Gastrocnemius medialis (tissue), 4 donors: ENCODE measurements around the gene ALDH2. TPM values are rescaled to one million over a fixed set of nuclear protein-coding genes. Genes with fewer than 3 reads are reported as not detected.
A peak's percentile ranks its signal among the peaks of the same experiment; 100 is the strongest.

Experiments used
- ATAC-seq, 2 donors: fragments of 150-250 bp; one replicate each; pipeline ENCODE4 v1.9.1; 2016
- DNase-seq, 2 donors: peaks; one replicate each; pipeline ENCODE4 v3.0.0-alpha.2; 2019
- H3K27ac ChIP-seq, 4 donors: fragments of 200-600 bp; sonication (generic); 1 replicate in 1 of 4; 2 replicates in 3 of 4; pipeline ENCODE4 v1.5.1; 2016 to 2018; ENCODE audit warnings: mild to moderate bottlenecking in 2 of 4, moderate library complexity in 1 of 4
- H3K27me3 ChIP-seq, 3 donors: fragments of 200-600 bp; sonication (generic) in 2 of 3; 1 replicate in 1 of 3; 2 replicates in 2 of 3; pipeline versions ENCODE4 v1.5.1 to v1.6.0; 2016 to 2019; ENCODE audit warnings: mild to moderate bottlenecking in 1 of 3, moderate library complexity in 1 of 3
- H3K36me3 ChIP-seq, 2 donors: fragments of 200-600 bp; sonication (generic) in 1 of 2; one replicate each; pipeline ENCODE4 v1.5.1; 2017 to 2018
- H3K4me1 ChIP-seq, 2 donors: fragments of 200-600 bp; sonication (generic) in 1 of 2; one replicate each; pipeline ENCODE4 v1.5.1; 2016 to 2017; ENCODE audit warnings: mild to moderate bottlenecking in 2 of 2
- H3K4me3 ChIP-seq, 4 donors: fragments of 200-600 bp; sonication (generic) in 3 of 4; 1 replicate in 1 of 4; 2 replicates in 3 of 4; pipeline ENCODE4 v1.5.1; 2016 to 2019; ENCODE audit warnings: mild to moderate bottlenecking in 2 of 4
- H3K9me3 ChIP-seq, 3 donors: fragments of 200-600 bp; sonication (generic) in 2 of 3; 1 replicate in 1 of 3; 2 replicates in 2 of 3; pipeline ENCODE4 v1.5.1; 2016 to 2019
- POLR2A ChIP-seq, 2 donors: fragments of 450-650 bp; IDR thresholded peaks; one replicate each; pipeline ENCODE4 v1.6.1; 2017; ENCODE audit warnings: antibody characterized with exemption in 2 of 2, mild to moderate bottlenecking in 2 of 2, moderate library complexity in 2 of 2
- in situ Hi-C, 4 donors: fragments of 200-750 bp; cut with MboI; loops; one replicate each; pipeline versions ENCODE4 v1.15.0 to v1.8.0; 2017; ENCODE audit warnings: low sequenced_read_pairs in 4 of 4
- intact Hi-C: fragments of 100-400 bp; cut with DNase I; formaldehyde crosslinking; loops from one replicate; pipeline ENCODE4 v1.15.1; 2023; ENCODE audit warnings: low total_unique reads
- total RNA-seq, 4 donors: library from RNA; depleted of rRNA; stranded (reverse); fragments of >200 nt; gene quantifications; one replicate each; pipeline versions ENCODE4 v1.1.0 to v1.2.3, GENCODE V29; 2016
- TF ChIP-seq, protein P1 (sequence below), 5 experiments: fragments of 450-650 bp in 3 of 5; fragments of 200-600 bp in 2 of 5; sonication (generic) in 2 of 5; IDR thresholded peaks in 4 of 5; conservative IDR thresholded peaks in 1 of 5; 1 replicate in 4 of 5; 2 replicates in 1 of 5; pipeline ENCODE4 v1.5.1; 2016 to 2019; ENCODE audit warnings: antibody characterized with exemption in 5 of 5, mild to moderate bottlenecking in 3 of 5, moderate library complexity in 3 of 5

ALDH2 gene
- total RNA-seq, 4 donors from 2014 or later = 70.9 to 156 (median 89.9) TPM

DNA sequence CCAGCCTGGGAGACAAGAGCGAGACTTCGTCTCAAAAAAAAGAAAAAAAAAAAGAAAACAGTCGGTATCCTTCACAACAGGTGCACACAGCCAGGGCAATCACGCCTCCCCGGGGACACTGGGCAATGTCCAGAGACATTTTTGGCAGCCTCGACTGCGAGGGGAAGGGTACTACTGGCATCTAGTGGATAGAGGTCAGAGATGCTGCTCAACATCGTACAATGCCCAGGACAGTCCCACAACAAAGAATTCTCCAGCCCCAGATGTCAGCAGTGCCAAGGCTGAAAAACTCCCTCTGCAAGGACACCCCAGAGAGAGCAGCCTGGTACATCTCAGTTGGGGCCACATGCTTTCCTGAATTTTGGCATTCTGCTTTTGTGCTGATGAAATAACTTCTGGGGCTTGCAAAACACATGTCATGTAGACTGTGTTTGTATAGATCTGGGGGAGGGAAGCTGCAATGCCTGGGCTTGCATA lies 21.5 kb downstream of the ALDH2 start:
- ATAC-seq (peak; percentile 77 to 85), DNase-seq (peak; percentile 47 to 71)
- intact Hi-C loops (loop anchor here (1.0 kb wide), 1 partner anchor 35 kb away; no protein-coding TSS in a partner anchor), in situ Hi-C loops (loop anchor here in 1 of 4 donors (5.0 kb wide), 1 partner anchor 36 kb away; no protein-coding TSS in a partner anchor)
- TF ChIP-seq, protein P1, sequence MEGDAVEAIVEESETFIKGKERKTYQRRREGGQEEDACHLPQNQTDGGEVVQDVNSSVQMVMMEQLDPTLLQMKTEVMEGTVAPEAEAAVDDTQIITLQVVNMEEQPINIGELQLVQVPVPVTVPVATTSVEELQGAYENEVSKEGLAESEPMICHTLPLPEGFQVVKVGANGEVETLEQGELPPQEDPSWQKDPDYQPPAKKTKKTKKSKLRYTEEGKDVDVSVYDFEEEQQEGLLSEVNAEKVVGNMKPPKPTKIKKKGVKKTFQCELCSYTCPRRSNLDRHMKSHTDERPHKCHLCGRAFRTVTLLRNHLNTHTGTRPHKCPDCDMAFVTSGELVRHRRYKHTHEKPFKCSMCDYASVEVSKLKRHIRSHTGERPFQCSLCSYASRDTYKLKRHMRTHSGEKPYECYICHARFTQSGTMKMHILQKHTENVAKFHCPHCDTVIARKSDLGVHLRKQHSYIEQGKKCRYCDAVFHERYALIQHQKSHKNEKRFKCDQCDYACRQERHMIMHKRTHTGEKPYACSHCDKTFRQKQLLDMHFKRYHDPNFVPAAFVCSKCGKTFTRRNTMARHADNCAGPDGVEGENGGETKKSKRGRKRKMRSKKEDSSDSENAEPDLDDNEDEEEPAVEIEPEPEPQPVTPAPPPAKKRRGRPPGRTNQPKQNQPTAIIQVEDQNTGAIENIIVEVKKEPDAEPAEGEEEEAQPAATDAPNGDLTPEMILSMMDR (IDR thresholded peaks at IDR 0.05 in 4 of 5, conservative IDR thresholded peaks at IDR 0.05 in 1 of 5) = peak; percentile 51 to 68 (median 58)
- TF ChIP-seq POLR2A (IDR thresholded peaks at IDR 0.05) = no peak
- no peaks in the 10 kb centered on the region for H3K9me3 ChIP-seq
- H3K27ac ChIP-seq = peak overlapping the region; percentile 21 to 40 (median 38)
- H3K4me3 ChIP-seq = no peak overlapping the region
- H3K27me3 ChIP-seq = no peaks in the 10 kb centered on the region
- H3K4me1 ChIP-seq = peaks cover 2 to 16% of the 10 kb centered on the region in 2 donors
- peaks cover 0 to 51% of the 10 kb centered on the region in 2 donors for H3K36me3 ChIP-seq

DNA sequence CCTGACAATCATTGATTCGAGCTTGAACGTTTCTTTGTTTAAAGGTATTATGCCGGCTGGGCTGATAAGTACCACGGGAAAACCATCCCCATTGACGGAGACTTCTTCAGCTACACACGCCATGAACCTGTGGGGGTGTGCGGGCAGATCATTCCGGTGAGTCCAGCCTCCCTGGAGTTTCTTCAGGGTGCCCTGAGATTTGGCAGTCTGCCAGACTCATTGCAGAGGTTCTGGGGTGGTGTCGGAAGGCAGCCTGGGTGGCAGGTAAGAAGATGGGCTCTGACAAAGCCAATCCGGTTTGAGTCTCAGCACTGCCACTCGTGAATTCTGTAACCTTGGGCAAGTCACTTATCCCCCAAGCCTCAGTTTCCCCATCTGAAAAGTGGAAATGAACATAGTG lies 23.0 kb downstream of the ALDH2 start:
- no peak overlapping the region for H3K27ac ChIP-seq
- peaks cover 0 to 48% of the 10 kb centered on the region in 2 donors for H3K36me3 ChIP-seq
- intact Hi-C loops (no loop called here), in situ Hi-C loops (loop anchor here in 1 of 4 donors (5.0 kb wide), 1 partner anchor 37 kb away; no protein-coding TSS in a partner anchor)
- H3K4me1 ChIP-seq = peaks cover 2 to 16% of the 10 kb centered on the region in 2 donors
- no peak for ATAC-seq
- H3K4me3 ChIP-seq = no peak overlapping the region
- DNase-seq = no peak
- H3K27me3 ChIP-seq = no peaks in the 10 kb centered on the region
- no peaks in the 10 kb centered on the region for H3K9me3 ChIP-seq
- TF ChIP-seq, protein P1 (IDR thresholded peaks at IDR 0.05 in 4 of 5, conservative IDR thresholded peaks at IDR 0.05 in 1 of 5) = no peak
- TF ChIP-seq POLR2A (IDR thresholded peaks at IDR 0.05) = no peak

DNA sequence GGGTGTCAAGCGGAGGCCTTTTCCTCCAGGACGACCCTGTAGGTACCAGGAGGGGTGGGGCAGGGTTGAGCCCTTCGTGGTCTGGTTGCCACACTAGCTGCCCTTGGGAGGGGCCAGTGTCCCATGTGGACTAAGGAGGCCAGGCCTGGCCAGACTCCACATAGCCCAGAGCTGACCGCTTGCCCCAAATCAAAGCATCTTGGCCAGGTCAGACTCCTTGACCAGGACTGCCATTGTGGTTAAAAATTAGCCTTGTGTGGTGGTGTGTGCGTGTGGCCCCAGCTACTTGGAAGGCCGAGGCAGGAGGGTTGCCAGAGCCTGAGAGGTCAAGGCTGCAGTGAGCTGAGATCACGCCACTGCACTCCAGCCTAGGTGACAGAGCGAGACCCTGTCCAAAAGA lies 24.8 kb downstream of the ALDH2 start:
- H3K9me3 ChIP-seq = no peaks in the 10 kb centered on the region
- H3K4me3 ChIP-seq = no peak overlapping the region
- H3K27me3 ChIP-seq = no peaks in the 10 kb centered on the region
- TF ChIP-seq, protein P1 (IDR thresholded peaks at IDR 0.05 in 4 of 5, conservative IDR thresholded peaks at IDR 0.05 in 1 of 5) = no peak
- H3K36me3 ChIP-seq = peaks cover 0 to 56% of the 10 kb centered on the region in 2 donors
- in situ Hi-C loops (no loop called here), intact Hi-C loops (no loop called here)
- peaks cover 2 to 16% of the 10 kb centered on the region in 2 donors for H3K4me1 ChIP-seq
- DNase-seq = no peak
- peak overlapping the region in 3 of 4 donors; percentile 43 to 78 (median 62) for H3K27ac ChIP-seq
- ATAC-seq = no peak

DNA sequence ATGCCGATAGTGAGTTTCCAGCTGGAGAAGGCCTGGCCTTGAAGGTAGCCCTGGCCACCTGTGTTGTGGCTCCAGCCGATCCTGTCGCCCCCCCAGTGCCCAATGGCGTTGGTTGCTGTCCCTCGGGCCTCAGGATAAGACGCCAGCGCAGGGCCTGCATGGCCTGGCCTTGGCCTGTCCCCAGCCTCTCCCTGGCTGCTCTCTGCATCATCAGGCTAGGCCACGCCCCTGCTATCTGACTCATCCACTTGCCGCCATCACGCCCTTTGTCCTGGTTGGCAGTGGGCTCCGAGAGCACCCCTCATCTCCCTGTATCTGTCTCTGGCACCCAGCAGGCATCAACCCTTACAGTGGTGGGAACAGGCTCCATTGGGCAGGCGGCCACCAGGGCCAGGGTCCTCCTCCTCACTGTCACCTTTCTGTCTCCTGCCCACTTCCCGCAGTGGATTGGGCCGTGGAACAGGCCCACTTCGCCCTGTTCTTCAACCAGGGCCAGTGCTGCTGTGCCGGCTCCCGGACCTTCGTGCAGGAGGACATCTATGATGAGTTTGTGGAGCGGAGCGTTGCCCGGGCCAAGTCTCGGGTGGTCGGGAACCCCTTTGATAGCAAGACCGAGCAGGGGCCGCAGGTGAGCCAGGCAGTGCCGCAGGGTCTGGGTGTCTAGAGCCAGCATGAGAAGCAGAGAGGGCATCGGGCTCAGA lies 25.6 kb downstream of the ALDH2 start:
- intact Hi-C loops = no loop called here
- Histone ChIP-seq H3K27ac (peak overlapping the region; percentile 43 to 78 (median 54)), H3K4me1 (peaks cover under 1 to 12% of the 10 kb centered on the region in 2 donors), H3K36me3 (peaks cover 0 to 59% of the 10 kb centered on the region in 2 donors), H3K4me3 (no peak overlapping the region), H3K9me3 (no peaks in the 10 kb centered on the region), H3K27me3 (no peaks in the 10 kb centered on the region)
- in situ Hi-C loops = no loop called here
- DNase-seq (peak in 1 of 2 donors; percentile 70), ATAC-seq (peak in 1 of 2 donors; percentile 43)
- no peak for TF ChIP-seq POLR2A (IDR thresholded peaks at IDR 0.05)
- TF ChIP-seq, protein P1 (IDR thresholded peaks at IDR 0.05 in 4 of 5, conservative IDR thresholded peaks at IDR 0.05 in 1 of 5) = no peak
